A673 (cell line): ENCODE results near the gene TEAD1. TPM values are rescaled to one million over a fixed set of nuclear protein-coding genes. Genes with fewer than 3 reads are reported as not detected.
A peak's percentile ranks its signal among the peaks of the same experiment; 100 is the strongest.

Experiments used
- BruUV-seq: library from RNA; stranded (reverse); fragments of 400-500 nt; replicated peaks from 2 replicates; lab custom pipeline; 2021; lab: Mats Ljungman, UMichigan
- CTCF ChIA-PET: fragments of 300-600 bp; sonication (Branson Sonifier 250); formaldehyde crosslinking; loops from one replicate; lab custom pipeline; 2022; ENCODE audit warnings: antibody characterized with exemption; lab: Charles Lee
- POLR2A ChIA-PET: fragments of 300-600 bp; sonication (Branson Sonifier 250); formaldehyde crosslinking; loops from one replicate; lab custom pipeline; 2022; ENCODE audit warnings: antibody characterized with exemption; ENCODE audit not compliant: low non-redundant PET; lab: Charles Lee
- DNase-seq: peaks from one replicate; pipeline ENCODE4 v3.0.0-alpha.2; 2015; ENCODE audit warnings: low spot score
- H3K27ac ChIP-seq: fragments of 200-600 bp; sonication (generic); 2 replicates; pipeline ENCODE4 v1.5.1; 2016; ENCODE audit warnings: mixed run types, low read depth, mild to moderate bottlenecking, mixed read lengths, antibody characterized with exemption, low read length; ENCODE audit not compliant: poor library complexity, severe bottlenecking
- H3K27me3 ChIP-seq: fragments of 200-600 bp; sonication (generic); replicated peaks from 2 replicates; pipeline ENCODE4 v1.6.1; 2017; ENCODE audit warnings: mixed run types, low read depth, mild to moderate bottlenecking, mixed read lengths, antibody characterized with exemption, low read length; ENCODE audit not compliant: insufficient read depth, poor library complexity
- H3K36me3 ChIP-seq: fragments of 200-600 bp; sonication (generic); 2 replicates; pipeline ENCODE4 v1.6.1; 2016; ENCODE audit warnings: mixed run types, mild to moderate bottlenecking, mixed read lengths, antibody characterized with exemption, low read length; ENCODE audit not compliant: insufficient read depth, poor library complexity, severe bottlenecking
- H3K4me1 ChIP-seq: fragments of 200-600 bp; sonication (generic); 2 replicates; pipeline ENCODE4 v1.6.1; 2017; ENCODE audit warnings: mixed run types, mild to moderate bottlenecking, mixed read lengths, antibody characterized with exemption, low read length; ENCODE audit not compliant: insufficient read depth, poor library complexity, severe bottlenecking
- H3K4me3 ChIP-seq: fragments of 200-600 bp; sonication (generic); 2 replicates; pipeline ENCODE4 v1.5.1; 2016; ENCODE audit warnings: low read depth, mixed run types, mild to moderate bottlenecking, mixed read lengths, low read length; ENCODE audit not compliant: poor library complexity, severe bottlenecking
- H3K9me3 ChIP-seq: fragments of 200-600 bp; sonication (generic); 2 replicates; pipeline ENCODE4 v1.6.1; 2016; ENCODE audit warnings: mixed run types, low read depth, mild to moderate bottlenecking, mixed read lengths, antibody characterized with exemption, low read length; ENCODE audit not compliant: poor library complexity, severe bottlenecking
- EZH2 ChIP-seq: fragments of 200-600 bp; sonication (generic); IDR thresholded peaks from 2 replicates; pipeline ENCODE4 v1.6.1; 2017; ENCODE audit warnings: borderline replicate concordance, low read depth, mild to moderate bottlenecking, mixed read lengths, antibody characterized with exemption, low read length; ENCODE audit not compliant: poor library complexity, severe bottlenecking
- intact Hi-C: fragments of 100-400 bp; cut with micrococcal nuclease; formaldehyde crosslinking; loops from one replicate; pipeline ENCODE4 v1.10.0; 2022; ENCODE audit not compliant: unreplicated experiment
- total RNA-seq: library from RNA; stranded (reverse); gene quantifications from 2 replicates; pipeline ENCODE4 v1.2.3, GENCODE V29; 2021
- TF ChIP-seq, protein P1 (sequence below): fragments of 300-800, 200-600 bp; sonication (generic); conservative IDR thresholded peaks from 2 replicates; pipeline ENCODE4 v1.5.1; 2017; ENCODE audit warnings: low read depth, mild to moderate bottlenecking, antibody characterized with exemption, low read length, moderate library complexity, mixed read lengths

TEAD1 gene
- total RNA-seq, 1 experiment from 2014 or later, result 81.8 TPM

DNA sequence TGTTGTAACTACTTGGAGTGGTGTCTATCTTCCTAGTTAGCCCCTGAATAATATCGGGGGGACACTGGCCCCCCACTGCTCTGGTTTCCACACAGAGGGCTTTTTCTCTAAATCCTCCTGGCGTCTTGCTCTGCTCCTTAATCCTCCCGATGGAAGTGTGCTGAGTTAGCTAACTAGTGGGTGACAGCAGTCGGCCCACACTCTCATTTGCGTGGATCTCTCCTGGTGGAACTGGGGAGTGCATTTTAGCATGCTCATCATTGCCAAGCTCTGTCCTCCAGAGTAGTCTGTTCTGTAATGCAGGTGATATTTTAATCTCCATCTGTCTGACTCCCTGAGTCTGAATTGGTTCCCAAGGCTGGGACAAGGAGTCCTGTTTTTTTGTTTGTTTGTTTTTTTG, 288.8 kb downstream of the TEAD1 start:
- no TSS peak for BruUV-seq
- no peak for DNase-seq
- intact Hi-C loops, result loop anchor here (5.0 kb wide), 2 partner anchors 379 to 631 kb away; no protein-coding TSS in a partner anchor
- POLR2A ChIA-PET, result no interaction called here
- Histone ChIP-seq H3K36me3 (no peaks in the 10 kb centered on the region), H3K4me1 (no peaks in the 10 kb centered on the region), H3K9me3 (no peaks in the 10 kb centered on the region), H3K27me3 (no peaks in the 10 kb centered on the region), H3K4me3 (no peak overlapping the region), H3K27ac (no peak overlapping the region)
- TF ChIP-seq, protein P1, sequence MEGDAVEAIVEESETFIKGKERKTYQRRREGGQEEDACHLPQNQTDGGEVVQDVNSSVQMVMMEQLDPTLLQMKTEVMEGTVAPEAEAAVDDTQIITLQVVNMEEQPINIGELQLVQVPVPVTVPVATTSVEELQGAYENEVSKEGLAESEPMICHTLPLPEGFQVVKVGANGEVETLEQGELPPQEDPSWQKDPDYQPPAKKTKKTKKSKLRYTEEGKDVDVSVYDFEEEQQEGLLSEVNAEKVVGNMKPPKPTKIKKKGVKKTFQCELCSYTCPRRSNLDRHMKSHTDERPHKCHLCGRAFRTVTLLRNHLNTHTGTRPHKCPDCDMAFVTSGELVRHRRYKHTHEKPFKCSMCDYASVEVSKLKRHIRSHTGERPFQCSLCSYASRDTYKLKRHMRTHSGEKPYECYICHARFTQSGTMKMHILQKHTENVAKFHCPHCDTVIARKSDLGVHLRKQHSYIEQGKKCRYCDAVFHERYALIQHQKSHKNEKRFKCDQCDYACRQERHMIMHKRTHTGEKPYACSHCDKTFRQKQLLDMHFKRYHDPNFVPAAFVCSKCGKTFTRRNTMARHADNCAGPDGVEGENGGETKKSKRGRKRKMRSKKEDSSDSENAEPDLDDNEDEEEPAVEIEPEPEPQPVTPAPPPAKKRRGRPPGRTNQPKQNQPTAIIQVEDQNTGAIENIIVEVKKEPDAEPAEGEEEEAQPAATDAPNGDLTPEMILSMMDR, result no peak
- TF ChIP-seq EZH2, result no peak
- CTCF ChIA-PET, result interaction anchor here (0.7 to 2.5 kb wide), 3 partner anchors 632 to 955 kb away, joined by 3 to 11 read pairs (median 4); no protein-coding TSS in a partner anchor

DNA sequence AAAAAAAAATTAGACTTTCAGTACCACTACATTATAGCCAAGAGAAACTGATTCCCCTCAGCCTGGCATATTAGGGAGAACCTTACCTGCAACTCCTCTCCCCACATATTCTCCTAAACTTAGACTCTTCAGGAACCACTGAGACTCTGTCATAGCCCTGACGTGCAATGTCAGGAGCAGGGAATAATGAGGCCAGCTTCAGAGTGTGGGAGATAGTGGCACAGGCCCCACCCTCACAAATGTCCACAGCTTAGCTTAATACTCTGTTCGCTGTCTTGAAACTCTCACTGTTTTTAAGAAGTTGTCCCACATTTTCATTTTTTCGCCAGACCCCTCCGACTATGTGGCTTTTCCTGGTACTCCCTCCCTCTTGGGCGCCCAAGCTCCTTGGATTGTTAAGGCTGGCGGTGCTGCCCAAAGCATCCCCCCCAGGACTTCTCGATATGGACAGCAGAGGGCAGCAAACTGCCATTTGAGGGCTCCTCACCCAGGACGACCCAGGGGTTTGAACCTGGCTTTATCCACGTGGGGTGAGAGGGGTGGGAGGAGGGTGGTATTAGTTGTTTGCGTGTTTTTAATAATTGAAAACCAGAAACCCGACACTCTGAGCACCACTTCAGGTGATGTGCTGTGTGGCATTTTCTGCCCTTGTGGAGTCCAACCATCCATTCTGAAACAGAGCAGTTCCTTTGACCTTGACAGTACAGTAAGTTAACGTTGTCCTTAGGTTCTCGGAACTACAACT, 289.7 kb downstream of the TEAD1 start:
- Histone ChIP-seq H3K9me3 (no peaks in the 10 kb centered on the region), H3K4me3 (no peak overlapping the region), H3K36me3 (no peaks in the 10 kb centered on the region), H3K27me3 (no peaks in the 10 kb centered on the region), H3K27ac (no peak overlapping the region), H3K4me1 (no peaks in the 10 kb centered on the region)
- POLR2A ChIA-PET, result no interaction called here
- peak; percentile 78 for DNase-seq
- CTCF ChIA-PET, result interaction anchor here (0.5 to 2.5 kb wide), 6 partner anchors 157 to 956 kb away, joined by 3 to 11 read pairs (median 4); no protein-coding TSS in a partner anchor
- BruUV-seq, result no TSS peak
- intact Hi-C loops, result loop anchor here (1.0 to 5.0 kb wide), 4 partner anchors 219 to 632 kb away; no protein-coding TSS in a partner anchor
- TF ChIP-seq, protein P1, result peak; percentile 85
- TF ChIP-seq EZH2, result no peak

DNA sequence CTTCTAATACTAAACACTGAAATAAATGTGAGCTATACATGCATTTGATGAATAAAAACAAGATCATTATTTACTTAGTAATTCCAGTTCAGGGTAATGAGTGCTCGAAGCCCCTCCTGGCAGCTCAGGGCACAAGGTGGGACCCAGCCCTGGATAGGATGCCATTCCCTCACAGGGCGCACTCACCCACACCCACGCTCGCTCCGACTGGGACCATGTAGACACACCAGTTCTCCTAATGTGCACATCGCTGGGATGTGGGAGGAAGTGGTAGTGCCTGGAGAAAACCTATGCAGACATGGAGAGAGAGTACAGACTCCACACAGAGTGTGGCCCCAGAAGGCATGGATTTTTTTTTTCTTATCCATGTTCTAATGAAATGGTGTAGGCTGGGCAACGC, 290.4 kb downstream of the TEAD1 start:
- Histone ChIP-seq H3K9me3 (no peaks in the 10 kb centered on the region), H3K36me3 (no peaks in the 10 kb centered on the region), H3K27me3 (no peaks in the 10 kb centered on the region), H3K4me3 (no peak overlapping the region), H3K27ac (no peak overlapping the region), H3K4me1 (no peaks in the 10 kb centered on the region)
- TF ChIP-seq, protein P1, result no peak
- TF ChIP-seq EZH2, result no peak
- no TSS peak for BruUV-seq
- CTCF ChIA-PET, result interaction anchor here (1.1 to 2.5 kb wide), 2 partner anchors 219 to 634 kb away, joined by 4 to 11 read pairs; no protein-coding TSS in a partner anchor
- POLR2A ChIA-PET, result no interaction called here
- no peak for DNase-seq
- intact Hi-C loops, result loop anchor here (1.0 to 5.0 kb wide), 4 partner anchors 219 to 632 kb away; no protein-coding TSS in a partner anchor
